Measurements from ENCODE around the gene PLEKHA7.

The PLEKHA7 gene

GRCh38 chr11:16771350-16772140 is 242.7 kb downstream of the PLEKHA7 start:
- in situ Hi-C loops (cut with HindIII; ENCODE audit: low pct_ligation_motif_present, low sequenced_read_pairs): no loop called here
- no peak for TF ChIP-seq CTCF (IDR thresholded peaks at IDR 0.05; ENCODE audit: low read depth, low read length, missing control alignments)
- Histone ChIP-seq H3K36me3 (replicated peaks) (no peaks in the 10 kb centered on the region), H3K4me3 (ENCODE audit: low read depth, low read length) (no peak overlapping the region), H3K27ac (no peak overlapping the region), H3K27me3 (replicated peaks) (no peaks in the 10 kb centered on the region)
- no peak for DNase-seq

GRCh38 chr11:16770016-16770415 is 244.2 kb downstream of the PLEKHA7 start:
- Histone ChIP-seq H3K27me3 (replicated peaks) (no peaks in the 10 kb centered on the region), H3K27ac (no peak overlapping the region), H3K36me3 (replicated peaks) (no peaks in the 10 kb centered on the region), H3K4me3 (ENCODE audit: low read depth, low read length) (no peak overlapping the region)
- DNase-seq: no peak
- in situ Hi-C loops (cut with HindIII; ENCODE audit: low pct_ligation_motif_present, low sequenced_read_pairs): no loop called here
- no peak for TF ChIP-seq CTCF (IDR thresholded peaks at IDR 0.05; ENCODE audit: low read depth, low read length, missing control alignments)

GRCh38 chr11:16769386-16769785 is 244.8 kb downstream of the PLEKHA7 start:
- H3K4me3 ChIP-seq (ENCODE audit: low read depth, low read length): no peak overlapping the region
- in situ Hi-C loops (cut with HindIII; ENCODE audit: low pct_ligation_motif_present, low sequenced_read_pairs): no loop called here
- TF ChIP-seq CTCF (IDR thresholded peaks at IDR 0.05; ENCODE audit: low read depth, low read length, missing control alignments): no peak
- H3K36me3 ChIP-seq (replicated peaks): no peaks in the 10 kb centered on the region
- DNase-seq: no peak
- H3K27ac ChIP-seq: no peak overlapping the region
- no peaks in the 10 kb centered on the region for H3K27me3 ChIP-seq (replicated peaks)

- Histone ChIP-seq H3K27me3 (replicated peaks) (no peaks in the 10 kb centered on the region), H3K4me3 (ENCODE audit: low read depth, low read length) (no peak overlapping the region), H3K27ac (no peak overlapping the region), H3K36me3 (replicated peaks) (no peaks in the 10 kb centered on the region)
- in situ Hi-C loops (cut with HindIII; ENCODE audit: low pct_ligation_motif_present, low sequenced_read_pairs): no loop called here
- DNase-seq: no peak
- TF ChIP-seq CTCF (IDR thresholded peaks at IDR 0.05; ENCODE audit: low read depth, low read length, missing control alignments): no peak
Measured at GRCh38 chr11:16767957-16768356, 246.3 kb downstream of the PLEKHA7 start.

GRCh38 chr11:16767137-16767536 is 247.1 kb downstream of the PLEKHA7 start:
- no peak for TF ChIP-seq CTCF (IDR thresholded peaks at IDR 0.05; ENCODE audit: low read depth, low read length, missing control alignments)
- H3K36me3 ChIP-seq (replicated peaks): no peaks in the 10 kb centered on the region
- H3K27me3 ChIP-seq (replicated peaks): no peaks in the 10 kb centered on the region
- H3K4me3 ChIP-seq (ENCODE audit: low read depth, low read length): no peak overlapping the region
- DNase-seq: no peak
- no peak overlapping the region for H3K27ac ChIP-seq
- in situ Hi-C loops (cut with HindIII; ENCODE audit: low pct_ligation_motif_present, low sequenced_read_pairs): no loop called here

GRCh38 chr11:16764888-16765287 is 249.3 kb downstream of the PLEKHA7 start:
- Histone ChIP-seq H3K27ac (no peak overlapping the region), H3K36me3 (replicated peaks) (no peaks in the 10 kb centered on the region), H3K27me3 (replicated peaks) (no peaks in the 10 kb centered on the region), H3K4me3 (ENCODE audit: low read depth, low read length) (no peak overlapping the region)
- no peak for TF ChIP-seq CTCF (IDR thresholded peaks at IDR 0.05; ENCODE audit: low read depth, low read length, missing control alignments)
- no peak for DNase-seq
- in situ Hi-C loops (cut with HindIII; ENCODE audit: low pct_ligation_motif_present, low sequenced_read_pairs): no loop called here
